ENCODE data around the gene AIM2.
"Not testable (repeated sequence)": the region's sequence is repeated elsewhere in the genome, so short reads cannot be mapped to it uniquely, and the experiment has no call there.

The AIM2 gene

DNA sequence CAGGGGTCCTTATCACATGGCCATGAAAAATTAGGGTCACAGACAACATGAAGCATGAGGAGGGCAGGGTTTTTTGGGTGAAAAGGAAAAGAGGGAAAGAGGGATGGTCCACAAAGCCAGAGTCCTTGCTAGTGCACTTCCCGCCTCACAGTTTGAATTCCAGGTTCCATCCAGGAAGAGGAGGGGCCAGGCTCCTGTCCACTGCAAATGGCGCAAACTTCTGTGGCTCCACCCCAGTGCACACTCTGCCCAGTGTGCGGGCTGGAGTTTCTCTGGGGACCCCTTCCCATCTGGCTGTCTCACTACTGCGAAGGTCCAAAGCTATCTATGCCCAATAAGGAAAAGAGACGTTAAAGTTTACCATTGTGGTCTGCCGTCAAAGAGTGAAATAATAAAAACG lies 17.8 kb downstream of the AIM2 start:
- Histone ChIP-seq H3K4me1 (ENCODE audit: insufficient read depth, insufficient read length) (no peaks in the 10 kb centered on the region), H3K9me3 (ENCODE audit: insufficient read depth, low read length) (no peaks in the 10 kb centered on the region; the same call in 1 of the 2 replicates), H3K9ac (ENCODE audit: insufficient read length, low read depth) (no peak overlapping the region), H3K36me3 (ENCODE audit: insufficient read depth, insufficient read length, low read length) (no peaks in the 10 kb centered on the region), H3K4me3 (ENCODE audit: insufficient read length, low read depth) (no peak overlapping the region), H3K27me3 (ENCODE audit: insufficient read depth, insufficient read length) (no peaks in the 10 kb centered on the region)
- no peak for DNase-seq (ENCODE audit: low read depth, low spot score)
- TF ChIP-seq SUZ12 (IDR thresholded peaks at IDR 0.05; ENCODE audit: extremely low read depth, insufficient read depth, insufficient read length), result no peak
- TF ChIP-seq ZNF274 (IDR thresholded peaks at IDR 0.05; ENCODE audit: low read depth, low read length), result no peak
- TF ChIP-seq YY1 (IDR thresholded peaks at IDR 0.05; ENCODE audit: insufficient read depth, insufficient read length), result no peak

- Histone ChIP-seq H3K27me3 (ENCODE audit: insufficient read depth, insufficient read length) (no peaks in the 10 kb centered on the region), H3K4me3 (ENCODE audit: insufficient read length, low read depth) (no peak overlapping the region), H3K9ac (ENCODE audit: insufficient read length, low read depth) (no peak overlapping the region), H3K36me3 (ENCODE audit: insufficient read depth, insufficient read length, low read length) (no peaks in the 10 kb centered on the region), H3K4me1 (ENCODE audit: insufficient read depth, insufficient read length) (no peaks in the 10 kb centered on the region), H3K9me3 (ENCODE audit: insufficient read depth, low read length) (no peaks in the 10 kb centered on the region; the same call in 1 of the 2 replicates)
- TF ChIP-seq ZNF274 (IDR thresholded peaks at IDR 0.05; ENCODE audit: low read depth, low read length) (no peak), SUZ12 (IDR thresholded peaks at IDR 0.05; ENCODE audit: extremely low read depth, insufficient read depth, insufficient read length) (no peak), YY1 (IDR thresholded peaks at IDR 0.05; ENCODE audit: insufficient read depth, insufficient read length) (no peak)
- peak; percentile 32 for DNase-seq (ENCODE audit: low read depth, low spot score)
These were observed 20.4 kb downstream of the AIM2 start for GRCh38 chr1:159056069-159056698.

GRCh38 chr1:159055181-159055641 lies 21.4 kb downstream of the AIM2 start:
- no peaks in the 10 kb centered on the region; the same call in 1 of the 2 replicates for H3K9me3 ChIP-seq (ENCODE audit: insufficient read depth, low read length)
- no peak overlapping the region for H3K9ac ChIP-seq (ENCODE audit: insufficient read length, low read depth)
- H3K27me3 ChIP-seq (ENCODE audit: insufficient read depth, insufficient read length), result no peaks in the 10 kb centered on the region
- no peaks in the 10 kb centered on the region for H3K4me1 ChIP-seq (ENCODE audit: insufficient read depth, insufficient read length)
- no peak overlapping the region for H3K4me3 ChIP-seq (ENCODE audit: insufficient read length, low read depth)
- no peaks in the 10 kb centered on the region for H3K36me3 ChIP-seq (ENCODE audit: insufficient read depth, insufficient read length, low read length)
- TF ChIP-seq SUZ12 (IDR thresholded peaks at IDR 0.05; ENCODE audit: extremely low read depth, insufficient read depth, insufficient read length), result no peak
- no peak for TF ChIP-seq ZNF274 (IDR thresholded peaks at IDR 0.05; ENCODE audit: low read depth, low read length)
- no peak for TF ChIP-seq YY1 (IDR thresholded peaks at IDR 0.05; ENCODE audit: insufficient read depth, insufficient read length)
- no peak for DNase-seq (ENCODE audit: low read depth, low spot score)

- Histone ChIP-seq H3K4me1 (ENCODE audit: insufficient read depth, insufficient read length) (no peaks in the 10 kb centered on the region), H3K36me3 (ENCODE audit: insufficient read depth, insufficient read length, low read length) (no peaks in the 10 kb centered on the region), H3K9ac (ENCODE audit: insufficient read length, low read depth) (no peak overlapping the region), H3K4me3 (ENCODE audit: insufficient read length, low read depth) (no peak overlapping the region), H3K9me3 (ENCODE audit: insufficient read depth, low read length) (no peaks in the 10 kb centered on the region; the same call in 1 of the 2 replicates), H3K27me3 (ENCODE audit: insufficient read depth, insufficient read length) (no peaks in the 10 kb centered on the region)
- no peak for TF ChIP-seq YY1 (IDR thresholded peaks at IDR 0.05; ENCODE audit: insufficient read depth, insufficient read length)
- no peak for TF ChIP-seq SUZ12 (IDR thresholded peaks at IDR 0.05; ENCODE audit: extremely low read depth, insufficient read depth, insufficient read length)
- no peak for TF ChIP-seq ZNF274 (IDR thresholded peaks at IDR 0.05; ENCODE audit: low read depth, low read length)
- DNase-seq (ENCODE audit: low read depth, low spot score), result no peak
These were observed 22.1 kb downstream of the AIM2 start for GRCh38 chr1:159054427-159054826.

DNA sequence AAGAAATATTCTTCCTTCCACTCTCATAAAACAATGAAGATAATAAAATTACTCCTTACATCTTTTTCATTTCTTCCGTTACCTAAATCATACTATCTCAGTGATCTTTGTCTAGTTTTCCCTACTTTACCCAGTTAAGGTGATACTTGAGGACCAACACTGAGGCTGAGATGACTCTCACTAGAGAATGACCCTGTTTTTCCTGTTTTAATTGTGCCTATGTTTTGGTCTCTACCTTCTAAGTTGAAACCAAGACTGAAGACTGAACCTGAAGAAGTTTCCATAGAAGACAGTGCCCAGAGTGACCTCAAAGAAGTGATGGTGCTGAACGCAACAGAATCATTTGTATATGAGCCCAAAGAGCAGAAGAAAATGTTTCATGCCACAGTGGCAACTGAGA lies 25.1 kb downstream of the AIM2 start:
- H3K4me1 ChIP-seq (ENCODE audit: insufficient read depth, insufficient read length), result no peaks in the 10 kb centered on the region
- no peak overlapping the region for H3K9ac ChIP-seq (ENCODE audit: insufficient read length, low read depth)
- DNase-seq (ENCODE audit: low read depth, low spot score), result no peak
- H3K9me3 ChIP-seq (ENCODE audit: insufficient read depth, low read length), result no peaks in the 10 kb centered on the region; the same call in 1 of the 2 replicates
- no peak for TF ChIP-seq ZNF274 (IDR thresholded peaks at IDR 0.05; ENCODE audit: low read depth, low read length)
- no peak for TF ChIP-seq SUZ12 (IDR thresholded peaks at IDR 0.05; ENCODE audit: extremely low read depth, insufficient read depth, insufficient read length)
- TF ChIP-seq YY1 (IDR thresholded peaks at IDR 0.05; ENCODE audit: insufficient read depth, insufficient read length), result no peak
- no peaks in the 10 kb centered on the region for H3K27me3 ChIP-seq (ENCODE audit: insufficient read depth, insufficient read length)
- no peak overlapping the region for H3K4me3 ChIP-seq (ENCODE audit: insufficient read length, low read depth)
- no peaks in the 10 kb centered on the region for H3K36me3 ChIP-seq (ENCODE audit: insufficient read depth, insufficient read length, low read length)

GRCh38 chr1:159046486-159046885 lies 30.1 kb downstream of the AIM2 start:
- H3K9me3 ChIP-seq (ENCODE audit: insufficient read depth, low read length); H3K4me1 ChIP-seq (ENCODE audit: insufficient read depth, insufficient read length); DNase-seq (ENCODE audit: low read depth, low spot score); H3K9ac ChIP-seq (ENCODE audit: insufficient read length, low read depth); H3K27me3 ChIP-seq (ENCODE audit: insufficient read depth, insufficient read length); H3K36me3 ChIP-seq (ENCODE audit: insufficient read depth, insufficient read length, low read length); H3K4me3 ChIP-seq (ENCODE audit: insufficient read length, low read depth): not testable (repeated sequence)

- Histone ChIP-seq H3K9ac (ENCODE audit: insufficient read length, low read depth) (no peak overlapping the region), H3K4me1 (ENCODE audit: insufficient read depth, insufficient read length) (no peaks in the 10 kb centered on the region), H3K4me3 (ENCODE audit: insufficient read length, low read depth) (no peak overlapping the region), H3K36me3 (ENCODE audit: insufficient read depth, insufficient read length, low read length) (no peaks in the 10 kb centered on the region), H3K9me3 (ENCODE audit: insufficient read depth, low read length) (no peaks in the 10 kb centered on the region), H3K27me3 (ENCODE audit: insufficient read depth, insufficient read length) (no peaks in the 10 kb centered on the region)
- DNase-seq (ENCODE audit: low read depth, low spot score), result no peak
- TF ChIP-seq SUZ12 (IDR thresholded peaks at IDR 0.05; ENCODE audit: extremely low read depth, insufficient read depth, insufficient read length) (no peak), YY1 (IDR thresholded peaks at IDR 0.05; ENCODE audit: insufficient read depth, insufficient read length) (no peak)
These were observed 35.5 kb downstream of the AIM2 start for GRCh38 chr1:159040893-159041724.

Data from NT2/D1 (cell line).